H9 (cell line): ENCODE results near the gene PMIS2. TPM values are rescaled to one million over a fixed set of nuclear protein-coding genes. Genes with fewer than 3 reads are reported as not detected.

Experiments
- DNase-seq: peaks from one replicate; pipeline ENCODE4 v3.0.0-alpha.2; 2017
- H2AFZ ChIP-seq: one replicate; pipeline ENCODE4 v1.6.1; 2013; ENCODE audit warnings: mild to moderate bottlenecking, low read length, control low read depth, moderate library complexity
- H2AK5ac ChIP-seq: 2 replicates; pipeline ENCODE4 v1.6.1; 2013; ENCODE audit warnings: low read length, control low read depth, mixed read lengths; ENCODE audit not compliant: insufficient read length
- H2BK120ac ChIP-seq: one replicate; pipeline ENCODE4 v1.6.1; 2013; ENCODE audit warnings: low read depth, mild to moderate bottlenecking, low read length, control low read depth, inconsistent platforms; ENCODE audit not compliant: poor library complexity, severe bottlenecking
- H2BK12ac ChIP-seq: 2 replicates; pipeline ENCODE4 v1.6.1; 2013; ENCODE audit warnings: low read length, control low read depth, mixed read lengths, low read depth; ENCODE audit not compliant: insufficient read length
- H2BK15ac ChIP-seq: 2 replicates; pipeline ENCODE4 v1.6.1; 2013; ENCODE audit warnings: low read depth, low read length, control low read depth
- H2BK20ac ChIP-seq: one replicate; pipeline ENCODE4 v1.6.1; 2013; ENCODE audit warnings: low read depth, mild to moderate bottlenecking, low read length, control low read depth, inconsistent platforms; ENCODE audit not compliant: poor library complexity, severe bottlenecking
- H2BK5ac ChIP-seq: 2 replicates; pipeline ENCODE4 v1.6.1; 2013; ENCODE audit warnings: low read length, control low read depth, mixed read lengths; ENCODE audit not compliant: insufficient read length
- H3K14ac ChIP-seq: 2 replicates; pipeline ENCODE4 v1.6.1; 2013; ENCODE audit warnings: low read length, control low read depth; ENCODE audit not compliant: insufficient read depth
- H3K18ac ChIP-seq: 2 replicates; pipeline ENCODE4 v1.6.1; 2013; ENCODE audit warnings: low read depth, mild to moderate bottlenecking, mixed read lengths, low read length, control low read depth; ENCODE audit not compliant: insufficient read length
- H3K23ac ChIP-seq: 2 replicates; pipeline ENCODE4 v1.6.1; 2013; ENCODE audit warnings: low read length, control low read depth, mixed read lengths, low read depth; ENCODE audit not compliant: insufficient read length
- H3K23me2 ChIP-seq: 2 replicates; pipeline ENCODE4 v1.6.1; 2013; ENCODE audit warnings: low read depth, mild to moderate bottlenecking, mixed read lengths, low read length, control low read depth; ENCODE audit not compliant: insufficient read length, poor library complexity, severe bottlenecking
- H3K27ac ChIP-seq: 2 replicates; pipeline ENCODE4 v1.5.1; 2013; ENCODE audit warnings: low read length, control low read depth, mixed read lengths, low read depth; ENCODE audit not compliant: insufficient read length
- H3K27me3 ChIP-seq: 2 replicates; pipeline ENCODE4 v1.6.1; 2013; ENCODE audit warnings: low read length, control low read depth, inconsistent platforms; ENCODE audit not compliant: insufficient read depth
- H3K4ac ChIP-seq: 2 replicates; pipeline ENCODE4 v1.6.1; 2013; ENCODE audit warnings: low read depth, mild to moderate bottlenecking, control low read depth, inconsistent platforms, low read length, moderate library complexity
- H3K4me1 ChIP-seq: 2 replicates; pipeline ENCODE4 v1.6.1; 2013; ENCODE audit warnings: low read length, control low read depth, inconsistent platforms; ENCODE audit not compliant: insufficient read depth
- H3K4me2 ChIP-seq: 2 replicates; pipeline ENCODE4 v1.6.1; 2013; ENCODE audit warnings: low read length, control low read depth, mixed read lengths; ENCODE audit not compliant: insufficient read length, insufficient read depth
- H3K56ac ChIP-seq: 2 replicates; pipeline ENCODE4 v1.6.1; 2013; ENCODE audit warnings: low read depth, mild to moderate bottlenecking, mixed read lengths, low read length, control low read depth; ENCODE audit not compliant: insufficient read length
- H3K79me1 ChIP-seq: 2 replicates; pipeline ENCODE4 v1.6.1; 2013; ENCODE audit warnings: low read depth, mild to moderate bottlenecking, moderate library complexity, low read length, control low read depth, inconsistent platforms; ENCODE audit not compliant: insufficient read depth, poor library complexity, severe bottlenecking
- H3K79me2 ChIP-seq: 2 replicates; pipeline ENCODE4 v1.6.1; 2013; ENCODE audit warnings: low read length, control low read depth, inconsistent platforms; ENCODE audit not compliant: insufficient read depth
- H3K9ac ChIP-seq: 2 replicates; pipeline ENCODE4 v1.6.1; 2013; ENCODE audit warnings: low read length, control low read depth, mixed read lengths; ENCODE audit not compliant: insufficient read length; ENCODE audit errors: extremely low read depth
- H3K9me3 ChIP-seq: one replicate; pipeline ENCODE4 v1.6.1; 2013; ENCODE audit warnings: low read depth, low read length, inconsistent platforms; ENCODE audit not compliant: control insufficient read depth
- H3T11ph ChIP-seq: one replicate; pipeline ENCODE4 v1.6.1; 2013; ENCODE audit warnings: mild to moderate bottlenecking, low read length, control low read depth, inconsistent platforms
- H4K20me1 ChIP-seq: one replicate; pipeline ENCODE4 v1.6.1; 2013; ENCODE audit not compliant: control insufficient read depth, insufficient read length, insufficient read depth
- H4K5ac ChIP-seq: 2 replicates; pipeline ENCODE4 v1.6.1; 2013; ENCODE audit warnings: low read depth, mild to moderate bottlenecking, mixed read lengths, low read length, control low read depth; ENCODE audit not compliant: insufficient read length
- H4K8ac ChIP-seq: replicated peaks from 2 replicates; pipeline ENCODE4 v1.6.1; 2013; ENCODE audit warnings: low read length, control low read depth, mixed read lengths, low read depth; ENCODE audit not compliant: insufficient read length
- H4K91ac ChIP-seq: 2 replicates; pipeline ENCODE4 v1.6.1; 2013; ENCODE audit warnings: low read depth, mild to moderate bottlenecking, moderate library complexity, mixed read lengths, low read length, control low read depth; ENCODE audit not compliant: insufficient read length
- H3K27ac Mint-ChIP-seq, 3 experiments: 2 replicates in 2 of 3; 3 replicates in 1 of 3; pipeline ENCODE4 v1.8.0; 2020 to 2021; ENCODE audit warnings: mixed read lengths in 3 of 3, mild to moderate bottlenecking in 1 of 3, moderate library complexity in 1 of 3
- H3K27me3 Mint-ChIP-seq: 2 replicates; pipeline ENCODE4 v1.8.0; 2021; ENCODE audit warnings: low read depth, mild to moderate bottlenecking, moderate library complexity, mixed read lengths
- H3K36me3 Mint-ChIP-seq, 3 experiments: 2 replicates in 2 of 3; 3 replicates in 1 of 3; pipeline ENCODE4 v1.8.0; 2020 to 2021; ENCODE audit warnings: low read depth in 3 of 3, mixed read lengths in 3 of 3; ENCODE audit not compliant: insufficient read depth in 1 of 3
- H3K4me1 Mint-ChIP-seq, 2 experiments: 2 replicates each; pipeline ENCODE4 v1.8.0; 2020; ENCODE audit warnings: mixed read lengths in 2 of 2
- H3K4me3 Mint-ChIP-seq, 2 experiments: 2 replicates in 1 of 2; 3 replicates in 1 of 2; pipeline ENCODE4 v1.8.0; 2020 to 2021; ENCODE audit warnings: mild to moderate bottlenecking in 2 of 2, mixed read lengths in 2 of 2, moderate library complexity in 1 of 2
- H3K9me3 Mint-ChIP-seq, 2 experiments: 2 replicates in 1 of 2; 3 replicates in 1 of 2; pipeline ENCODE4 v1.8.0; 2020; ENCODE audit warnings: mild to moderate bottlenecking in 2 of 2, mixed read lengths in 2 of 2, moderate library complexity in 1 of 2
- WGBS: extraction: QIAGEN DNeasy Blood & Tissue Kit; methylation state at CpG from one replicate; pipeline ENCODE4 v1.1.7; 2013; ENCODE audit warnings: missing lambda C conversion rate, low lambda C conversion rate, mixed read lengths; ENCODE audit not compliant: insufficient read length; ENCODE audit errors: extremely low coverage; 5-methylcytosine and 5-hydroxymethylcytosine counted together
- total RNA-seq: library from RNA; stranded (reverse); gene quantifications from 2 replicates; pipeline ENCODE4 v1.2.1, GENCODE V29; 2021
- TF ChIP-seq, protein P1 (sequence below): fragments of 200-600 bp; sonication (generic); conservative IDR thresholded peaks from 3 replicates; pipeline ENCODE4 v1.8.0; 2021; ENCODE audit warnings: antibody characterized with exemption, mild to moderate bottlenecking

The PMIS2 gene
- total RNA-seq, 1 experiment from 2014 or later: not detected

DNA sequence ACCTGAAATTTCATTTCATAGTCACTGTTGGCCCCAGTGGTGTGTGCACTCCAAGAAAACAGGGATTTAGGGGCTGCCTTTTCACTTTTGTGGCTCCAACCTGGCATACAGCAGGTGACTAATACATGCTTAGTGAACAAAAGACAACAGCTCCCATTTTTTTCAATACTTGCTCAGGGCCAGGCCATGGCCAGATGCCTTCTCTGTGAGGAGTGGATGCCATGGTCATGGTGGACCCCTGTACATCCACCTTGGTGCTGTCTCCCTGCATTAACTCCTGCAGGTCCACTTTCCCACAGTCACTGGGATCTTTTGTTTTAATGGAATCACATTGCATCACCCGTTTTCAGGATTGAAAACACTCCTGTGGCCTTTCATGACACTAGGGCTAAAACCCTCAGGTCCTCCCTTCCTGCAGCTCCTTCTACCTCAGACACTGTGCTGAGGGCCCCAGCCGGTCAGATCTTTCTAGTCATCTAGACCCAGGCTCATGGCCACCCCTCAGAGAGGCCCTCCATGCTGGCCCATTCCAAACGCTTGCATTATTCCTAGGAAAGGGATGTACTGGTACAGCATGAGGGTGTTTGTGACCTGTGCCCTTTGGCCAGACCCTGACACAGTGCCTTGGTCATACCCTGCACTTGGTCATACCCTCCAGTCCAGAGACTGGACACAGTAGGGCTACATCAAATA lies 41.7 kb upstream of the PMIS2 start:
- Histone ChIP-seq H2BK120ac (no peak overlapping the region), H3K79me2 (peaks cover 5% of the 10 kb centered on the region; the same call in 1 of the 2 replicates), H2BK20ac (no peak overlapping the region), H2BK12ac (no peak overlapping the region), H3K9ac (peak overlapping the region; percentile 86), H2AFZ (no peak overlapping the region), H3K23me2 (peaks cover 13% of the 10 kb centered on the region), H3K9me3 (no peaks in the 10 kb centered on the region), H4K20me1 (no peaks in the 10 kb centered on the region), H4K8ac (no peak overlapping the region), H3K18ac (no peak overlapping the region), H3K56ac (no peak overlapping the region), H2BK5ac (no peak overlapping the region), H3T11ph (no peak overlapping the region), H3K4me1 (peaks cover 6% of the 10 kb centered on the region; the same call in 1 of the 2 replicates), H2AK5ac (no peak overlapping the region), H3K23ac (no peak overlapping the region), H3K27ac (no peak overlapping the region), H3K27me3 (no peaks in the 10 kb centered on the region), H3K14ac (no peak overlapping the region), H3K79me1 (no peaks in the 10 kb centered on the region), H4K91ac (no peak overlapping the region), H3K4me2 (peak overlapping the region; percentile 90), H4K5ac (no peak overlapping the region), H3K4ac (no peak overlapping the region), H2BK15ac (no peak overlapping the region)
- peak overlapping the region in 1 of 3 experiments; percentile 96; a peak in 2 of 7 replicates for H3K27ac Mint-ChIP-seq
- H3K9me3 Mint-ChIP-seq: no peaks in the 10 kb centered on the region
- peaks cover 34 to 38% of the 10 kb centered on the region in 2 experiments for H3K4me1 Mint-ChIP-seq
- no peaks in the 10 kb centered on the region for H3K27me3 Mint-ChIP-seq
- H3K4me3 Mint-ChIP-seq: peak overlapping the region; percentile 95 to 97
- H3K36me3 Mint-ChIP-seq: peaks cover 23 to 65% (median 47%) of the 10 kb centered on the region in 3 experiments; a peak in 6 of 7 replicates
- WGBS: no CpG with 5 or more reads among the region's 3 CpGs
- DNase-seq: no peak
- TF ChIP-seq, protein P1, sequence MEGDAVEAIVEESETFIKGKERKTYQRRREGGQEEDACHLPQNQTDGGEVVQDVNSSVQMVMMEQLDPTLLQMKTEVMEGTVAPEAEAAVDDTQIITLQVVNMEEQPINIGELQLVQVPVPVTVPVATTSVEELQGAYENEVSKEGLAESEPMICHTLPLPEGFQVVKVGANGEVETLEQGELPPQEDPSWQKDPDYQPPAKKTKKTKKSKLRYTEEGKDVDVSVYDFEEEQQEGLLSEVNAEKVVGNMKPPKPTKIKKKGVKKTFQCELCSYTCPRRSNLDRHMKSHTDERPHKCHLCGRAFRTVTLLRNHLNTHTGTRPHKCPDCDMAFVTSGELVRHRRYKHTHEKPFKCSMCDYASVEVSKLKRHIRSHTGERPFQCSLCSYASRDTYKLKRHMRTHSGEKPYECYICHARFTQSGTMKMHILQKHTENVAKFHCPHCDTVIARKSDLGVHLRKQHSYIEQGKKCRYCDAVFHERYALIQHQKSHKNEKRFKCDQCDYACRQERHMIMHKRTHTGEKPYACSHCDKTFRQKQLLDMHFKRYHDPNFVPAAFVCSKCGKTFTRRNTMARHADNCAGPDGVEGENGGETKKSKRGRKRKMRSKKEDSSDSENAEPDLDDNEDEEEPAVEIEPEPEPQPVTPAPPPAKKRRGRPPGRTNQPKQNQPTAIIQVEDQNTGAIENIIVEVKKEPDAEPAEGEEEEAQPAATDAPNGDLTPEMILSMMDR: no peak
